ENCODE data around the gene TMEM123.

Gene TMEM123

GRCh38 chr11:102346748-102347461 is 105.7 kb downstream of the TMEM123 start, which contains the start of gene BIRC2:
TSS of gene BIRC2 (plus strand) at chr11:102347214. CDS start at chr11:102349855, 2,641 bp downstream.
- Histone ChIP-seq H2BK5ac (ENCODE audit: low read length) (peak within 1 kb of the TSS; percentile 53), H3K4me2 (ENCODE audit: insufficient read depth, low read length, poor library complexity, severe bottlenecking) (peak within 1 kb of the TSS; percentile 78), H3K23ac (ENCODE audit: low read depth, low read length, poor library complexity) (peak within 1 kb of the TSS; percentile 65), H3K27me3 (ENCODE audit: control insufficient read depth in 3 of 3, insufficient read depth in 3 of 3, low read depth in 1 of 3, low read length in 3 of 3) (no peaks in the 10 kb centered on the region), H3K79me1 (ENCODE audit: low read depth, low read length) (no peaks in the 10 kb centered on the region), H3K9me3 (replicated peaks in 1 of 2; ENCODE audit: control insufficient read depth in 2 of 2, insufficient read depth in 1 of 2, low read depth in 1 of 2, low read length in 2 of 2) (peaks cover 0 to 3% of the 10 kb centered on the region in 2 donors), H2BK12ac (ENCODE audit: low read length) (no peak within 1 kb of the TSS), H4K8ac (ENCODE audit: low read depth, low read length) (peak within 1 kb of the TSS; percentile 72), H3K4ac (ENCODE audit: low read length) (no peak within 1 kb of the TSS), H2AK5ac (ENCODE audit: low read depth, low read length) (no peak within 1 kb of the TSS), H3K4me1 (ENCODE audit: control insufficient read depth in 2 of 2, insufficient read depth in 1 of 2, low read depth in 1 of 2, low read length in 2 of 2) (peaks cover 0 to 26% of the 10 kb centered on the region in 2 donors), H2BK15ac (ENCODE audit: low read length) (no peak within 1 kb of the TSS), H2BK120ac (ENCODE audit: low read depth, low read length) (no peak within 1 kb of the TSS), H3K18ac (ENCODE audit: low read length) (peak within 1 kb of the TSS; percentile 96), H3K27ac (replicated peaks; ENCODE audit: low read length) (peak within 1 kb of the TSS; percentile 82), H3K36me3 (replicated peaks in 1 of 2; ENCODE audit: control insufficient read depth in 2 of 2, insufficient read depth in 2 of 2, low read length in 2 of 2) (peaks cover 0 to 16% of the 10 kb centered on the region in 2 donors), H3K4me3 (ENCODE audit: low read length in 2 of 2) (peak within 1 kb of the TSS; percentile 61 to 85), H3K14ac (ENCODE audit: low read length) (peak within 1 kb of the TSS; percentile 94), H4K91ac (ENCODE audit: low read depth, low read length, poor library complexity) (no peak within 1 kb of the TSS), H3K9ac (ENCODE audit: low read depth, low read length, poor library complexity) (peak within 1 kb of the TSS; percentile 91), H2AFZ (ENCODE audit: low read length) (peak within 1 kb of the TSS; percentile 96)
- peak; percentile 93 for DNase-seq (ENCODE audit: low spot score)
- no CpG with 5 or more reads among the region's 77 CpGs for WGBS, 2 donors (ENCODE audit: extremely low coverage in 2 of 2, insufficient read length in 2 of 2, insufficient replicate concordance in 1 of 2)

GRCh38 chr11:102346456-102346747 is 106.2 kb downstream of the TMEM123 start:
- Histone ChIP-seq H2BK120ac (ENCODE audit: low read depth, low read length) (no peak overlapping the region), H2AFZ (ENCODE audit: low read length) (peak overlapping the region; percentile 96), H4K91ac (ENCODE audit: low read depth, low read length, poor library complexity) (no peak overlapping the region), H3K36me3 (replicated peaks in 1 of 2; ENCODE audit: control insufficient read depth in 2 of 2, insufficient read depth in 2 of 2, low read length in 2 of 2) (peaks cover 0 to 12% of the 10 kb centered on the region in 2 donors), H3K4me2 (ENCODE audit: insufficient read depth, low read length, poor library complexity, severe bottlenecking) (peak overlapping the region; percentile 78), H3K4me1 (ENCODE audit: control insufficient read depth in 2 of 2, insufficient read depth in 1 of 2, low read depth in 1 of 2, low read length in 2 of 2) (peaks cover 0 to 26% of the 10 kb centered on the region in 2 donors), H3K23ac (ENCODE audit: low read depth, low read length, poor library complexity) (no peak overlapping the region), H3K27ac (replicated peaks; ENCODE audit: low read length) (peak overlapping the region; percentile 82), H2BK5ac (ENCODE audit: low read length) (peak overlapping the region; percentile 53), H2BK12ac (ENCODE audit: low read length) (no peak overlapping the region), H3K18ac (ENCODE audit: low read length) (peak overlapping the region; percentile 91), H3K14ac (ENCODE audit: low read length) (peak overlapping the region; percentile 94), H3K27me3 (ENCODE audit: control insufficient read depth in 3 of 3, insufficient read depth in 3 of 3, low read depth in 1 of 3, low read length in 3 of 3) (no peaks in the 10 kb centered on the region), H3K9me3 (replicated peaks in 1 of 2; ENCODE audit: control insufficient read depth in 2 of 2, insufficient read depth in 1 of 2, low read depth in 1 of 2, low read length in 2 of 2) (no peaks in the 10 kb centered on the region), H4K8ac (ENCODE audit: low read depth, low read length) (no peak overlapping the region), H2BK15ac (ENCODE audit: low read length) (no peak overlapping the region), H3K4me3 (ENCODE audit: low read length in 2 of 2) (peak overlapping the region; percentile 61 to 85), H3K9ac (ENCODE audit: low read depth, low read length, poor library complexity) (peak overlapping the region; percentile 91), H2AK5ac (ENCODE audit: low read depth, low read length) (no peak overlapping the region), H3K4ac (ENCODE audit: low read length) (no peak overlapping the region), H3K79me1 (ENCODE audit: low read depth, low read length) (no peaks in the 10 kb centered on the region)
- DNase-seq (ENCODE audit: low spot score), result no peak
- WGBS, 2 donors (ENCODE audit: extremely low coverage in 2 of 2, insufficient read length in 2 of 2, insufficient replicate concordance in 1 of 2), result no CpG with 5 or more reads among the region's 5 CpGs
